H1 (cell line): ENCODE measurements around the gene TOR1A. TPM values are rescaled to one million over a fixed set of nuclear protein-coding genes. Genes with fewer than 3 reads are reported as not detected.

Source experiments
- CTCF ChIA-PET: fragments of 300-600 bp; sonication (Branson Sonifier 250); formaldehyde crosslinking; loops from one replicate; lab custom pipeline; 2021; ENCODE audit not compliant: partially characterized antibody; lab: Charles Lee
- POLR2A ChIA-PET: fragments of 300-600 bp; sonication (Branson Sonifier 250); formaldehyde crosslinking; loops from one replicate; lab custom pipeline; 2021; ENCODE audit warnings: inconsistent platforms; ENCODE audit not compliant: partially characterized antibody; lab: Charles Lee
- DNase-seq, 2 experiments: peaks; one replicate each; pipeline versions ENCODE4 v3.0.0 to v3.0.0-alpha.2; 2010 to 2022; ENCODE audit warnings: low spot score in 2 of 2, low read depth in 1 of 2, mixed read lengths in 1 of 2
- FAIRE-seq: peaks from 2 replicates; lab custom pipeline; 2011; peaks lifted over from hg19 to GRCh38; lab: Jason Lieb, UNC
- H2AFZ ChIP-seq: 2 replicates; pipeline ENCODE4 v1.8.1; 2012; ENCODE audit warnings: low read length, inconsistent platforms
- H2AK5ac ChIP-seq: 2 replicates; pipeline ENCODE4 v1.6.1; 2013; ENCODE audit warnings: low read depth, low read length
- H2BK120ac ChIP-seq: replicated peaks from 2 replicates; pipeline ENCODE3; 2013; ENCODE audit warnings: low read depth, low read length, inconsistent platforms
- H2BK12ac ChIP-seq: 2 replicates; pipeline ENCODE4 v1.6.1; 2013; ENCODE audit warnings: low read depth, low read length
- H2BK15ac ChIP-seq: 2 replicates; pipeline ENCODE4 v1.6.1; 2013; ENCODE audit warnings: low read length
- H2BK20ac ChIP-seq: 2 replicates; pipeline ENCODE4 v1.6.1; 2013; ENCODE audit warnings: low read length
- H2BK5ac ChIP-seq: 2 replicates; pipeline ENCODE4 v1.6.1; 2013; ENCODE audit warnings: low read depth, low read length
- H3K14ac ChIP-seq: 2 replicates; pipeline ENCODE4 v1.6.1; 2013; ENCODE audit warnings: inconsistent platforms; ENCODE audit not compliant: insufficient read length
- H3K18ac ChIP-seq: 2 replicates; pipeline ENCODE4 v1.6.1; 2013; ENCODE audit warnings: low read length; ENCODE audit errors: extremely low read depth
- H3K23ac ChIP-seq: 2 replicates; pipeline ENCODE4 v1.6.1; 2013; ENCODE audit warnings: inconsistent platforms; ENCODE audit not compliant: insufficient read length
- H3K23me2 ChIP-seq: 2 replicates; pipeline ENCODE4 v1.6.1; 2013; ENCODE audit warnings: low read depth, low read length
- H3K27ac ChIP-seq: 2 replicates; pipeline ENCODE4 v1.6.1; 2011; ENCODE audit warnings: low read depth, low read length, inconsistent platforms
- H3K27me3 ChIP-seq, 4 experiments: replicated peaks in 1 of 4; 1 replicate in 1 of 4; 2 replicates in 3 of 4; pipeline versions ENCODE4 v1.6.1 to v1.8.1; 2011 to 2013; ENCODE audit warnings: low read length in 3 of 4, mild to moderate bottlenecking in 3 of 4, inconsistent platforms in 2 of 4, mixed read lengths in 2 of 4, moderate library complexity in 1 of 4; ENCODE audit not compliant: control insufficient read depth in 3 of 4, insufficient read depth in 3 of 4; ENCODE audit errors: extremely low read depth in 1 of 4
- H3K36me3 ChIP-seq, 4 experiments: 2 replicates each; pipeline versions ENCODE4 v1.6.1 to v1.8.1; 2011 to 2013; ENCODE audit warnings: mild to moderate bottlenecking in 4 of 4, low read length in 3 of 4, moderate library complexity in 2 of 4, control low read depth in 1 of 4, inconsistent platforms in 1 of 4; ENCODE audit not compliant: insufficient read depth in 4 of 4, control insufficient read depth in 2 of 4
- H3K4ac ChIP-seq: replicated peaks from 2 replicates; pipeline ENCODE3; 2013; ENCODE audit warnings: low read length, low read depth, mixed read lengths, inconsistent platforms; ENCODE audit not compliant: insufficient read length
- H3K4me1 ChIP-seq, 4 experiments: replicated peaks in 1 of 4; 1 replicate in 1 of 4; 2 replicates in 3 of 4; pipeline versions ENCODE4 v1.6.1 to v1.8.1; 2011 to 2013; ENCODE audit warnings: low read length in 3 of 4, inconsistent platforms in 2 of 4, mixed read lengths in 1 of 4; ENCODE audit not compliant: insufficient read depth in 4 of 4, control insufficient read depth in 3 of 4
- H3K4me2 ChIP-seq, 2 experiments: 2 replicates each; pipeline versions ENCODE4 v1.6.1 to v1.8.1; 2011 to 2013; ENCODE audit warnings: low read depth in 2 of 2, low read length in 2 of 2, control low read depth in 1 of 2, inconsistent platforms in 1 of 2, mild to moderate bottlenecking in 1 of 2; ENCODE audit not compliant: insufficient read depth in 1 of 2
- H3K4me3 ChIP-seq, 4 experiments: fragments of 200-600, 300-600 bp in 1 of 4; sonication (generic), shearing (Covaris generic), sonication (Bioruptor Twin) in 1 of 4; 2 replicates each; pipeline versions ENCODE4 v1.5.1 to v1.8.1; 2011 to 2016; ENCODE audit warnings: low read length in 4 of 4, low read depth in 3 of 4, control low read depth in 2 of 4, inconsistent platforms in 2 of 4, mild to moderate bottlenecking in 2 of 4, mixed read lengths in 1 of 4, moderate library complexity in 1 of 4; ENCODE audit not compliant: insufficient read depth in 2 of 4; ENCODE audit errors: extremely low read depth in 1 of 4
- H3K56ac ChIP-seq: replicated peaks from 2 replicates; pipeline ENCODE3; 2013; ENCODE audit warnings: low read depth, mild to moderate bottlenecking, mixed read lengths, low read length, inconsistent platforms; ENCODE audit not compliant: insufficient read length
- H3K79me1 ChIP-seq: 2 replicates; pipeline ENCODE4 v1.6.1; 2013; ENCODE audit warnings: low read depth, low read length, control low read depth
- H3K79me2 ChIP-seq, 2 experiments: 2 replicates each; pipeline versions ENCODE4 v1.6.1 to v1.8.1; 2012 to 2013; ENCODE audit warnings: low read length in 2 of 2, mild to moderate bottlenecking in 2 of 2, inconsistent platforms in 1 of 2; ENCODE audit not compliant: insufficient read depth in 2 of 2, control insufficient read depth in 1 of 2
- H3K9ac ChIP-seq, 4 experiments: replicated peaks in 1 of 4; 1 replicate in 1 of 4; 2 replicates in 3 of 4; pipeline versions ENCODE4 v1.6.1 to v1.8.1; 2011 to 2013; ENCODE audit warnings: low read depth in 3 of 4, low read length in 3 of 4, control low read depth in 2 of 4, mild to moderate bottlenecking in 2 of 4, moderate library complexity in 2 of 4, inconsistent platforms in 1 of 4; ENCODE audit errors: extremely low read depth in 1 of 4
- H3K9me3 ChIP-seq, 2 experiments: 2 replicates each; pipeline versions ENCODE4 v1.6.1 to v1.8.1; 2012 to 2013; ENCODE audit warnings: mild to moderate bottlenecking in 2 of 2, moderate library complexity in 2 of 2, control low read depth in 1 of 2, inconsistent platforms in 1 of 2, low read depth in 1 of 2, low read length in 1 of 2, mixed read lengths in 1 of 2; ENCODE audit not compliant: insufficient read depth in 2 of 2
- H4K20me1 ChIP-seq, 2 experiments: replicated peaks in 1 of 2; 2 replicates each; pipeline versions ENCODE3 to v1.8.1; 2011 to 2013; ENCODE audit warnings: inconsistent platforms in 2 of 2, low read length in 2 of 2, mild to moderate bottlenecking in 1 of 2; ENCODE audit not compliant: insufficient read depth in 2 of 2, control insufficient read depth in 1 of 2
- H4K5ac ChIP-seq: 2 replicates; pipeline ENCODE4 v1.6.1; 2013; ENCODE audit warnings: low read length, low read depth, mixed read lengths, inconsistent platforms; ENCODE audit not compliant: insufficient read length
- H4K8ac ChIP-seq: 2 replicates; pipeline ENCODE4 v1.8.0; 2013; ENCODE audit warnings: mild to moderate bottlenecking, moderate library complexity, low read length, inconsistent platforms; ENCODE audit not compliant: insufficient read depth; ENCODE audit errors: extremely low read depth
- H4K91ac ChIP-seq: replicated peaks from 2 replicates; pipeline ENCODE3; 2013; ENCODE audit warnings: low read length, mixed read lengths, inconsistent platforms; ENCODE audit not compliant: insufficient read length
- ATF2 ChIP-seq: IDR thresholded peaks from 2 replicates; pipeline ENCODE4 v1.6.1; 2012; ENCODE audit warnings: low read length, inconsistent platforms
- BACH1 ChIP-seq: IDR thresholded peaks from 2 replicates; pipeline ENCODE4 v1.6.1; 2012; ENCODE audit warnings: low read length, improper control_type of control experiment
- CBX5 ChIP-seq: fragments of 300-800, 300-1000 bp; sonication (generic); IDR thresholded peaks from 2 replicates; pipeline ENCODE4 v1.7.1; 2016; ENCODE audit warnings: antibody characterized with exemption, low read length, low read depth
- CEBPB ChIP-seq: IDR thresholded peaks from 2 replicates; pipeline ENCODE4 v1.6.1; 2012; ENCODE audit warnings: low read depth, low read length
- GABPA ChIP-seq: IDR thresholded peaks from 2 replicates; pipeline ENCODE4 v1.6.1; 2011; ENCODE audit warnings: mild to moderate bottlenecking, low read length, moderate library complexity, borderline replicate concordance; ENCODE audit not compliant: insufficient read depth
- JUN ChIP-seq: IDR thresholded peaks from 2 replicates; pipeline ENCODE4 v1.6.1; 2011; ENCODE audit warnings: low read depth, mild to moderate bottlenecking, improper control_type of control experiment, low read length
- MAFK ChIP-seq: IDR thresholded peaks from 2 replicates; pipeline ENCODE4 v1.6.1; 2012; ENCODE audit warnings: low read depth, mild to moderate bottlenecking, improper control_type of control experiment, low read length
- RBBP5 ChIP-seq: IDR thresholded peaks from 2 replicates; pipeline ENCODE4 v1.7.1; 2012; ENCODE audit warnings: low read depth, mild to moderate bottlenecking, inconsistent platforms, low read length, moderate library complexity, borderline replicate concordance
- RNF2 ChIP-seq: fragments of 200-900, 300-1000 bp; sonication (generic); IDR thresholded peaks from 2 replicates; pipeline ENCODE4 v1.7.1; 2016; ENCODE audit warnings: borderline replicate concordance, low read depth, mild to moderate bottlenecking, antibody characterized with exemption, low read length; ENCODE audit not compliant: poor library complexity, severe bottlenecking; ENCODE audit errors: missing control alignments
- SIX5 ChIP-seq: IDR thresholded peaks from 2 replicates; pipeline ENCODE4 v1.6.1; 2011; ENCODE audit warnings: mild to moderate bottlenecking, low read depth, low read length
- SP1 ChIP-seq: IDR thresholded peaks from 2 replicates; pipeline ENCODE4 v1.6.1; 2011; ENCODE audit warnings: low read depth, low read length
- TAF1 ChIP-seq: IDR thresholded peaks from 2 replicates; pipeline ENCODE4 v1.6.1; 2011; ENCODE audit warnings: mild to moderate bottlenecking, low read depth, low read length
- TEAD4 ChIP-seq: IDR thresholded peaks from 2 replicates; pipeline ENCODE4 v1.6.1; 2012; ENCODE audit warnings: low read depth, low read length, inconsistent platforms, mixed read lengths
- WGBS, 2 experiments: shearing (Covaris generic) in 1 of 2; methylation state at CpG; one replicate each; pipeline versions ENCODE4 v1.1.6 to v1.1.7; 2013 to 2015; ENCODE audit warnings: low lambda C conversion rate in 2 of 2, mixed read lengths in 2 of 2, inconsistent platforms in 1 of 2, low coverage in 1 of 2, missing lambda C conversion rate in 1 of 2; ENCODE audit not compliant: insufficient replicate concordance in 2 of 2, insufficient coverage in 1 of 2, insufficient read length in 1 of 2; ENCODE audit errors: extremely low coverage in 1 of 2, missing lambda C conversion rate in 1 of 2; 5-methylcytosine and 5-hydroxymethylcytosine counted together
- polyA plus RNA-seq, 7 experiments: library from polyadenylated mRNA; depleted of rRNA in 3 of 7; stranded (reverse) in 5 of 7; unstranded in 2 of 7; fragments of >200 nt in 5 of 7; fragments of 200-250 nt in 2 of 7; gene quantifications; 1 replicate in 5 of 7; 2 replicates in 1 of 7; 4 replicates in 1 of 7; pipeline versions ENCODE4 v1.2.1 to v1.2.3, GENCODE V29; 2011 to 2013; ENCODE audit warnings: missing spikeins in 2 of 7, mixed read lengths in 2 of 7
- total RNA-seq: library from RNA; stranded (reverse); fragmentation: NEBNext Ultra II Directional; extraction: Animal tissue kit (Norgen Biotek cat#: 25700); gene quantifications from 2 replicates; pipeline ENCODE4 v1.2.1, GENCODE V29; 2021

TOR1A gene
- total and polyA plus RNA-seq, 2 of the 8 experiments (the other 6 are each of a cell fraction or from before 2014, with no cell fraction given) = 37.6 to 46.7 TPM

GRCh38 chr9:129861447-129861827, 37.5 kb upstream of the TOR1A start:
- POLR2A ChIA-PET = no interaction called here
- Histone ChIP-seq H4K8ac (no peak overlapping the region), H2BK120ac (no peak overlapping the region)
- TF ChIP-seq JUN (no peak), CBX5 (no peak), RNF2 (no peak), TAF1 (no peak), ATF2 (no peak), CEBPB (no peak), RBBP5 (no peak), SP1 (no peak), BACH1 (no peak), TEAD4 (no peak), GABPA (no peak), SIX5 (no peak), MAFK (no peak)

More at GRCh38 chr9:129861447-129861827, 37.5 kb upstream of the TOR1A start:
- no peak overlapping the region for H2BK15ac ChIP-seq
- WGBS, 2 experiments = 89% methylated on average over 11 of the region's 12 CpGs; no CpG with 5 or more reads in 1 of the 2 experiments
- no peak overlapping the region for H3K18ac ChIP-seq
- CTCF ChIA-PET = interaction anchor here (0.6 to 1.3 kb wide), 2 partner anchors 19 to 24 kb away, joined by 3 to 5 read pairs; no protein-coding TSS in a partner anchor
- H3K4me2 ChIP-seq = no peak overlapping the region
- no peak overlapping the region for H3K4me3 ChIP-seq
- H4K20me1 ChIP-seq = peaks cover 3 to 4% of the 10 kb centered on the region in 2 experiments
- H3K14ac ChIP-seq = no peak overlapping the region
- H3K9ac ChIP-seq = 0 out of 7 replicates have a peak overlapping the region, but pooled peaks of 1 of the 4 experiments have one; percentile 7
- H3K27me3 ChIP-seq = no peaks in the 10 kb centered on the region
- DNase-seq (no peak), FAIRE-seq (no peak)
- no peaks in the 10 kb centered on the region for H3K9me3 ChIP-seq
- no peak overlapping the region for H3K4ac ChIP-seq
- no peak overlapping the region for H3K56ac ChIP-seq
- no peak overlapping the region for H2BK12ac ChIP-seq
- no peak overlapping the region for H2AK5ac ChIP-seq
- peaks cover 0 to 6% (median 0%) of the 10 kb centered on the region in 4 experiments; a peak in 3 of 8 replicates for H3K36me3 ChIP-seq
- no peak overlapping the region for H3K27ac ChIP-seq
- no peak overlapping the region for H2BK20ac ChIP-seq
- H3K4me1 ChIP-seq = no peaks in the 10 kb centered on the region
- H4K5ac ChIP-seq = no peak overlapping the region
- H4K91ac ChIP-seq = no peak overlapping the region
- no peaks in the 10 kb centered on the region for H3K79me2 ChIP-seq
- H3K23ac ChIP-seq = no peak overlapping the region
- no peaks in the 10 kb centered on the region for H3K23me2 ChIP-seq
- H2BK5ac ChIP-seq = no peak overlapping the region
- H3K79me1 ChIP-seq = no peaks in the 10 kb centered on the region
- no peak overlapping the region for H2AFZ ChIP-seq
